Erythroblast (primary cell): ENCODE data around the gene FSTL4.

Source experiments
- GATA1 ChIP-seq: IDR thresholded peaks from 2 replicates; pipeline ENCODE4 v1.6.1; 2011; ENCODE audit warnings: low read depth, mild to moderate bottlenecking, control low read depth, low read length, moderate library complexity
- POLR2A ChIP-seq: IDR thresholded peaks from 2 replicates; pipeline ENCODE4 v1.6.1; 2011; ENCODE audit warnings: mild to moderate bottlenecking, low read length

DNA sequence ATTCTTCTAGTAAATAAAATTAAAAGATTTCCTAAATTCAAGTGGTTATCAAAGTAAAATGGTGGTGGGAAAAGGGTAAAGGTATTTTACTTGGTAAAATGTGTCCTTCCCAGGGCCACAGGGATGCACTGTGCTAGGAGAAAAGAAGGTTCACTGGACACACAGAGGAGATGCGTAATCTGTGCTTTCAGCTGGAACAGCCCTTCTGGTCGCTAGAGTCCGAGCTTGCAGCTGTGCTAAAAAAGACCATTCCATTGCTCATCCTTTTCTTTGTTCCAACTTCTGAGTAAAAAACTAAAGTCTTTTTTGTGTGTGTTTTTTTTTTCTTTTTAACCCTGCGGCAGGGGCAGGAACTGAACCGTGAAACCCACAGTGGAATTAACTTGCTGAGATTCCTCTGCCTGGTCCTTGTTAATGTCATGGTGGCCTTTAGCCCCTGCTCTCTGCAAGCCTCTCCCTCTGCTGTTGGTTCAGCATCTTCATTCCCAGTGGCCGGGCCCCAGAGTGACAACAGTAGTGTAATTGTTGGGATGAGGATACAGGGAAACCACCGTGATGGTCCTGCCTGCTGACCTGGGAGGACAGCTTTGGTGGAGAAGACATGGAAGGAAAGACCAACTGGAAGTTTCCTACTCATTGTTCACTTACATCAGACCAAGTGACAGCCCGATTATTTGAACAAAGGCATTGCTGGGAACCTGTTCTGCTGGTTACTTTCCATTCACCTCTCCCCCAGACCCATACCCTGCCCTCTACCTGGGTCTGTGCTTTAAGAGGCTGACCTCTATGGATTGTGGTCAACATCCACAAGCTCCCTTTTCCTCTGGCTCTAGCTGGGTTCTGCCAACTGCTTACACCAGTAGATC lies 31.9 kb upstream of the FSTL4 start:
- TF ChIP-seq POLR2A (no peak), GATA1 (no peak)
